GM19240 (cell line): ENCODE data around the gene FOXA3.

ENCODE experiments used
- DNase-seq: peaks from one replicate; pipeline ENCODE4 v3.0.0; 2011; ENCODE audit warnings: low spot score; ENCODE audit not compliant: insufficient read length

FOXA3 gene

DNA sequence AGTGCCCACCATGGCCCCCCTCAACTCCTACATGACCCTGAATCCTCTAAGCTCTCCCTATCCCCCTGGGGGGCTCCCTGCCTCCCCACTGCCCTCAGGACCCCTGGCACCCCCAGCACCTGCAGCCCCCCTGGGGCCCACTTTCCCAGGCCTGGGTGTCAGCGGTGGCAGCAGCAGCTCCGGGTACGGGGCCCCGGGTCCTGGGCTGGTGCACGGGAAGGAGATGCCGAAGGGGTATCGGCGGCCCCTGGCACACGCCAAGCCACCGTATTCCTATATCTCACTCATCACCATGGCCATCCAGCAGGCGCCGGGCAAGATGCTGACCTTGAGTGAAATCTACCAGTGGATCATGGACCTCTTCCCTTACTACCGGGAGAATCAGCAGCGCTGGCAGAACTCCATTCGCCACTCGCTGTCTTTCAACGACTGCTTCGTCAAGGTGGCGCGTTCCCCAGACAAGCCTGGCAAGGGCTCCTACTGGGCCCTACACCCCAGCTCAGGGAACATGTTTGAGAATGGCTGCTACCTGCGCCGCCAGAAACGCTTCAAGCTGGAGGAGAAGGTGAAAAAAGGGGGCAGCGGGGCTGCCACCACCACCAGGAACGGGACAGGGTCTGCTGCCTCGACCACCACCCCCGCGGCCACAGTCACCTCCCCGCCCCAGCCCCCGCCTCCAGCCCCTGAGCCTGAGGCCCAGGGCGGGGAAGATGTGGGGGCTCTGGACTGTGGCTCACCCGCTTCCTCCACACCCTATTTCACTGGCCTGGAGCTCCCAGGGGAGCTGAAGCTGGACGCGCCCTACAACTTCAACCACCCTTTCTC lies 8.2 kb downstream of the FOXA3 start:
- no peak for DNase-seq

DNA sequence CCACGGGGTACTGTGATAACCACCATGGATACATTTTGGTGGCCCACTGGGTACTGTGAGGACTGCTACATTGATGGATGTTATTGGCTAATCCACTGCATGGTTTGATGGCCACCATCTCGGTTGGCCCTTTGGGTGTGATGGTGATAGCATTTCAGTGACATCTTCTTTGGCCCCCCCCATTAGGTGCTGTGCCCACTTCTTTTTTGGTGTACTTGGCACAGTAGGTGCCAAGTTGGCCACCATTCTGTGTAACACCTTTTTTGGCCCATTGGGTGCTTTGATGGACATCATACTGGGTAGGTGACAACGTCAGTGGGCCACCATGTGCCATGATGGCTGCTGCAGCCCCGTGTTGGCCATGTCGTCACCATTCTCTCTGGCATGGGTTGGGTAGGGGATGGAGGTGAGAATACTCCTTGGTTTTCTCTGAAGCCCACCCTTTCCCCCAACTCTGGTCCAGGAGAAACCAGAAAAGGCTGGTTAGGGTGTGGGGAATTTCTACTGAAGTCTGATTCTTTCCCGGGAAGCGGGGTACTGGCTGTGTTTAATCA lies 9.2 kb downstream of the FOXA3 start:
- DNase-seq: no peak

DNA sequence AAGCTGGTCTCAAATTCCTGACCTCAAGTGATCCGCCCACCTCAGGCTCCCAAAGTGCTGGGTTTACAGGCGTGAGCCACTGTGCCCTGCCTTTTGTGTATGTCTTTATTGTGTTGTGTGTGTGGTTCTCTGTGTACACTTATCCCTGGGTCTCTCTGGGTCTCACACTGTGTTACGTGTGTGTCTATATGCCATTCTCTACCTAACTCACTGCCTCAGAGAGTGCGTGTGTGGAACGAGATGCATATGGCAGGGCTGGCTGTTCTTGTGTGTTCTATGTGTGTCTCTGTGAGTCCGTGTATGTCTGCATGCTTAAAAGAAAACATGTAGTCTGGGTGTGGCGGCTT lies 10.5 kb downstream of the FOXA3 start:
- DNase-seq: no peak

DNA sequence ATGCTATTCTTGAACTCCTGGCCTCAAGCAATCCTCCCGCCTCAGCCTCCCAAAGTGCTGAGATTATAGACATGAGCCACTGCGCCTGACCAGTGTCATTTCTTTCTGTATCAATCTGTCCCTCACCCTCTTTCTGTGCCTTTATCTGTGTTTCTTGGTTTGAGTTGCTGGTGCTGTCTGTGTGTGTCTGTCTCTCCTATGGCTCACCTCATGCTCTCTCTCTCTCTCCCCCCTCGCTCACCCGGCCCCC lies 12.0 kb downstream of the FOXA3 start:
- peak; percentile 63 for DNase-seq

DNA sequence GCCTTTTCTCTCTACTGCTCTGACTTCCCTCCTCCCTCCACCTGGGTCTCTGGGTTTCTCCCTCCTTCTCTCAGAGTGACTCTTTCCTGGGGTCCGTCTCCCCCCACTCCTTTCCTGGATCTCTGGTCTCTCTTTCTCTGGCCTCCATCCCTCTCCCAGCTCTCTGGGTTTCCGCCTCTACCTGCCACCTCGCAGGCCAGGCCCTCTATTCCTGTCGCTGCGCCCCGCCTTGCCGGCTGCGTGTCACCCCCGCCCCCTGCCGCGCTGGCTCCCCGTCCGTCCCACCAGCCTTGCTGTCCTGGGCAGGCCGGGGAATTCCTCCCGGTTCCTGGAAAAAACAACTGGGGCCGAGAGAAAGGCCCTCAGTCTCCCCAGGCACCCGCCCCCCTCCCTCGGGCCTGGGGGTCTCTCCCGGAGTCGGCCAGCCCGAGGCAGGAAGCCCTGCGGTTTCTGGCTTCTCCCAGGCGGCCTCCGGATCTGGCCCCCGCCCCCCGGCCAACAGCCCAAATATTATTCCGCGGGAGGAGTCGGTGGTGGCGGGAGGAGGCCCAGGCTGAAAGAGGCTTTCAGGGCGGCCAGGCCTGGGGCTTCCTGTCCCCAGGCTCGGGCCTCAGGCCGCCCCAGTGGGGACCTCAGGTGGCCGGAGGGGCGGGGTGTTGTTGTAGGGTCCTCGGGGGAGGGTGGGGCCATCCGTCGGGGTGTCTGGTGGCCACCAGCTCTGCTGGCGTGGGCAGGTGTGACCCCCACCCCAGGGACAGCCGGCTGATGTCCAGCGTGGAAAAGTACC lies 12.5 kb downstream of the FOXA3 start:
- no peak for DNase-seq

DNA sequence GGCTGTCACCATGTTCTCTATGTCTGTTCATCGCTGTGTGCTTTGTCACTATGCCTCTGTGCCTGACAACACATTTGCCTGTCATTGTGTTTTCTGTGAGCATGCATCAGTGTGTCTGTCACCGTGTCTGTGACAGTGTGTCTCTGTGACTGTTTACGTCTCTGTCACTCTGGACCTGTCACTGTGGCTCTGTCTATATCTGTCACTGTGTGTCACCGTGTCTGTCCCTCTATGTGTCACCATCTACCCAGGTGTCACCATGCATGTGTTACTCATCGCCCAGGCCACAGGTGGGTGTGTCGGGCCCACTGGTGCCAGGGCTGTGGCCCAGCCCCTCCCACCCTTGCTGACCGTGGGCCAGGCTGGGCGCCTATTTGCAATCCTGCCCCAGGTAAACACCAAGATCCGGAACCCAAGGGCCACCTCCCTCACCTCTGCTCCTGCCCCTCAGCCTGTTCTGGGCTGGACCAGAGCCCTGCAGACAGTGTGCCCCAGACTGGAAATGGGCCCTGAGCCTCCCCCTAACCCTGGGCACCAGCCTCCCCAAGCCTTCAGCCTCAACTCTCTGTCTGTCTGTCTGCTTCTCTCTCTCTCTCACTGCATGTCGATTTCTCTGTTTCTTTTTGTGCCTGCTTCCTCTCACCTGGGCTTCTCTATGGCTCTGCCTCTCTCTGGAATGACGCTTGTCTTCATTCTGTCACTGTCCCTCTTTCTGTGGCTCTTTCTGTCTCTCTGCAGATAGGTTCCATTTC lies 14.1 kb downstream of the FOXA3 start:
- DNase-seq: no peak

DNA sequence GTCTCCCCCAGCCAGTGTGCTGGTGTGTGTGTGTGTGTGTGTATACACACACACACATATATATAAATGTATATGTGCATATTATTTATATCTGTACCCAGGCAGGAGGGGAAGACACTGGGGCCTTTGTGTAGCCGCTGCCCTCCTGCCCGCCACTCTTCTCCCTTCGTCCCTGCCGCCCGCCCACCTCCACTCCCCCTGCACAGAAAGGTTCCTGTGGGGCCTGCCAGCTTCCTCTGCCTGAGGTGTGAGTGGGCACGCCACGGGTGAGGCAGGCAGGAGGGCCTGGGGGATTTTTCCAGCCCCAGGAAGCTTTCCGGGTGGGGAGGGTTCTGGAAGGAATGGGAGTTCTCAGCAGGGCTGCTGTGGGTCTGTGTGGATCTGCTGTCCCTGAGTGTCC lies 14.9 kb downstream of the FOXA3 start:
- no peak for DNase-seq

DNA sequence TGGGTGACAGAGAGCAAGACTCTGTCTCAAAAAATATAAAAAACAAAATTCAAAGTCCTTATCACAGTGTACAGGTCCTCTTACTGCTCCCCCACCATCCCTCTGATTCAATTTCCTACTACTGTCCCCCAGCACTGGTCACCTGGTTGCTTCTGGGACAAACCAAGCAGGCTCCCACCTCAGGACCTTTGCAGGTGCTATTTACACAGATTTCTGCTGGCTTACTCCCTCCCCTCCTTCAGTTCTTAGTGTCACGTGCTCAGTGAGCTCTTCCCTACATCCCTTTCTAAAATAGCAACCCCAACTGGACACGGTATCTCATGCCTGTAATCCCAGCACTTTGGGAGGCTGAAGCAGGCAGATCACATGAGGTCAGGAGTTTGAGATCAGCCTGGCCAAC lies 15.8 kb downstream of the FOXA3 start:
- DNase-seq: no peak

DNA sequence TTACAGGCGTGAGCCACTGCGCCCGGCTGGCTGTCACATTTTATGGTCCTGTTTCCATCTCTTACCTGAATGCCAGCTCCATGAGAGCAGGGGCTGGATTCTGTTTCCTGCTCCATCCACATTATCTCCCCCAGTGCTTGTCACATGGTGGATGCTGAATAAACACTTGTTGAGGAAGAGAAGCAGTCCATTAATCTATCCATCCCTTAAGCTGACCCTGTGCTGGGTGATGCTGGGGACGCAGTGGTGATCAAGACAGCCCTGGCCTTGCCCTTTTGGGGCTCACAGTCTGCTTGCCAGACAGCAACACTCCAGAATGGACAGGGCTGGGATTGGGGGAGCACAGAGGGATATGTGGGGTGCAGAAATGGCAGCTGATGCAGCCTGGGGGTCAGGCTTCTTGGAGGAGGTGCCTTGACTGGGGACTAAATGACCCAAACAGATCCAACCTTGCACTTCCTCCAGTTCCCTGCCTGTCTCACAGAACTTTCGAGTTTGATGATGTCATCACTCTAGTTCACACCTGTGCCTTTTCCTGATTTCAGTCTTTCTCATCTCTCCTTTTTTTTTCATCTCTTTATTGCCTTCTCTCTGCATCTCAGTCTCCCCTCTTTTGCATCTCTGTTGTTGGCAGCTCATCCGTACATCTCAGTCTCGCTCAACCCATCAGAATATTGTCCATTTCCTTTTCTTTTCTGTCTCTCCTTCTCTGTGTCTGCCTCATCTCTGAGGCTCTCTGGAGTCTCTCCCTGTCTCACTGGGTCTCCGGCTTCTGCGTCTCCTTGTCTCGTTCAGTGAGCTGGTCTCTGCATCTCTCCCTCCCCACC lies 17.2 kb downstream of the FOXA3 start:
- DNase-seq: no peak

DNA sequence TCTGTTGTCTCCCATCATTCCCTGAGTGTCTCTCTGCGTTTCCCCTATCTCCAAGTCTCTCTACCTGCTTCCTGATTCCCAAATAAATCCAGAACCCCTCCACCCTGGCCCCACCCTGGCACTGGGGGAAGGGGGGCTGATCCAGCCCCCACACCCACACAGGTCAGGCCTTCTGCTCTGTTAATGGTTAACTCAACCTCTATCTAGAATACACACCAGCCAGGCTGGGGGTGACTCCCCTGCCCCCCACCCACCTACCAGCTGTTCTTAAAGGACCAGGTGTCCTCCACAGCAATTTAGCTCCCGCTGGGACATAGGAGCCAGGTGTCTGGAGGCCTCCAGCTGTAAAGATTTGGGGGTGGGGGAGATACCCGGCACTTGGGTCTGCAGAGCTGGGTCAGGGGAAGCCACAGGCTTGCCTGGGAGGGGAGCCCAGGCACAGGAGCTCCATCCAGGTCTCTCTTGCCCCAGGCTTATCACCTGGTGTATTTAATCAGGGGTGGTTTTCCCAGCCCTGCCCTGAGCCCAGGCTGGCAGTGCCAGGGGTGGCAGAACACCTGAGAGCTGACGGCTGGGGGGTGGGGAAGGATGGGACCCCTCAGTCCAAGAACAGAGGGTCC lies 17.9 kb downstream of the FOXA3 start:
- DNase-seq: no peak

DNA sequence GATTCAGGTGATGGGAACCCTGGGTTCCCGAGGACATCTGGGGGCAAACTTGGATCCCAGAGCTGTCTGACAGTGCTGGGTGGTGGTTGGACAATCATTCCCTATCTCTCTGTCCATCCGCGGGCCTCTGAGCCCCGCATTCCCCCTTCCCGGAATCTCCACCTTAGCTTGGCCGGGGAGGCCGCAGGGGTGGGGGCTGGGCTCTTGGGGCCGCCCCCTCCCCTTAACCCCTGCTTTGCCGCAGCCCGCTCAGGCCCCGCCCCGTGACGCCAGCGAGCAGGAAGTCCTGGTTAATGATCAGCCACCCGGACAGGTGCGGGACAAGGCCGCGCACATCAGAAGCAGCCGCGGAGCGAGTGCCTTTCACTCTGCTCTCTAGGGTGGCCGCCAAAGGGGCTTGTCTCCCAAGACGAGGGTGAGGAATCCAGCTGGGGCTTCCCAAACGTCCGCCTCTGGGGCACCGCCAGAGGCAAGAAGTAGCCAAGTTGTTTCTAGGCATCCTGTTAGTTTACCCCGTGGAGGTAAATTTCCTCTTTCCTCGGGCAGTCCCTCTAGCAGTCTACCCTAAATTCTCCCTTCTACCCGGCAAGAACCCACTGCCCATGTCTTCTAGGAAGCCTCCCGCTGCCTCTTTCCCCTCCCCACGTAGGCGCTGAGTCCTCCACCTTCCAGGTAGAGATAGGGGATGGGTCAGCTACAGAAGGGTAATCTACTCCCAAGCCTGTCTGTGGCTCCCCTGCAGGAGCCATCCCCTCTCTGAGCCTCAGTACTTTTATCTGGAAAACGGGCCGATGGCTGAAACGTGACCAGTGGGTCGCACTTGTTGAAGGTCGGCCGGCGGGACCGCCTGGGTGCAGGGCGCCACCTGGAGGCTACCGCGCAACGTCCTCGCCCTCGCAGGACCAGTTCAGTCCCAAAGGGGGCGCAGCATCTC lies 18.8 kb downstream of the FOXA3 start:
- DNase-seq: peak; percentile 70

DNA sequence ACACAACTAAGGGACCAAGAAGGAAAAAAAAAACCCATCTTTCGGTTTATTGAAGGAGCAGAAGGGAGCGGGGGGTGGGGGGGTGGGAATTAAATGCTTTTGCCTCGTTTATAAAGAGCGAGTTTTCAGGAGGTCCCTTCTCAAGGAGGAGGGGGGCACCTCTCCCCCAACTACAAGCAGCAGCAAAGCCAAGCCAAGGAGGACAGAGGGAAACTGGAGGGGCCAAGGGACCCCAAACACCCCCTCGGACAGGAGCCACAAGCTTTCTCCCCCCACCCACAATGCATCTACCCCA lies 19.4 kb downstream of the FOXA3 start:
- no peak for DNase-seq

DNA sequence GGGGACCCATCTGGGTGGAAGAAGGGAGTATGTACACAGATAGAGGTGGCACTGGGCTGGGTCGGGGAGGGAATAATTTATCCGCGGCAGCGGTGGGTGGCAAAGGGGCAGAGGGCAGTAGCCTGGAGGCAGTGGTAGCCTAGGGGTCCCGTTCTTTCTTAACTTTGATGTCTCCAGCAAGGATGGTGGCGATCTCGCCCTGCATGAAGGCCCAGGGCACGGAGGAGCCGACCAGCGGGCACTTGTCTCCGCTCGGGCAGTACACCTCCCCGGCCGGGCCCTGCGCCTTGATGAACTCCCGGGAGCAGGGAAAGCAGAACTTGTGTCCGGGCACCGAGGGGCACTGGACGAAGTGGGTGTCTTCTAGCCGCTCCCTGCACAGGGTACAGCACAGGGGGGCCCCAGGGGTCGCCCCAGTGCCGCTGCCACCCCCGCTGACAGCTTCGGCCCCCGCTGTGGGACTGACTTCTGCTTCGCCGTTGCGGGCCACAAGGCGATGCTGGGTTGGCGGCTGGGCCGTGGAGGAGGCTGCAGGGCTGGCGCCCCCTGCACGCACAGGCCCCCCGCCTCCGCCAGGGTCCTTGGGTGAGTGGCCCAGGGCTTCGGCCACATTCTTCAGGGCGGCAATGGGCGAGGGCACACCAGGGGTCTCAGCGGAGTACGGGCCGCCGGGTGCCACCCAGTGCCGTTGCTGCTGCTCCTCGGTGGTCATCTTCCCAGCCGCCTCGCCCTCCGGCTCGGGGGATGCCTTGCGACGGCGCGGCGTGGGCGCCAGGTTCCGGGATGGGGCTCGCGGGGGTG lies 20.0 kb downstream of the FOXA3 start:
- DNase-seq: no peak

DNA sequence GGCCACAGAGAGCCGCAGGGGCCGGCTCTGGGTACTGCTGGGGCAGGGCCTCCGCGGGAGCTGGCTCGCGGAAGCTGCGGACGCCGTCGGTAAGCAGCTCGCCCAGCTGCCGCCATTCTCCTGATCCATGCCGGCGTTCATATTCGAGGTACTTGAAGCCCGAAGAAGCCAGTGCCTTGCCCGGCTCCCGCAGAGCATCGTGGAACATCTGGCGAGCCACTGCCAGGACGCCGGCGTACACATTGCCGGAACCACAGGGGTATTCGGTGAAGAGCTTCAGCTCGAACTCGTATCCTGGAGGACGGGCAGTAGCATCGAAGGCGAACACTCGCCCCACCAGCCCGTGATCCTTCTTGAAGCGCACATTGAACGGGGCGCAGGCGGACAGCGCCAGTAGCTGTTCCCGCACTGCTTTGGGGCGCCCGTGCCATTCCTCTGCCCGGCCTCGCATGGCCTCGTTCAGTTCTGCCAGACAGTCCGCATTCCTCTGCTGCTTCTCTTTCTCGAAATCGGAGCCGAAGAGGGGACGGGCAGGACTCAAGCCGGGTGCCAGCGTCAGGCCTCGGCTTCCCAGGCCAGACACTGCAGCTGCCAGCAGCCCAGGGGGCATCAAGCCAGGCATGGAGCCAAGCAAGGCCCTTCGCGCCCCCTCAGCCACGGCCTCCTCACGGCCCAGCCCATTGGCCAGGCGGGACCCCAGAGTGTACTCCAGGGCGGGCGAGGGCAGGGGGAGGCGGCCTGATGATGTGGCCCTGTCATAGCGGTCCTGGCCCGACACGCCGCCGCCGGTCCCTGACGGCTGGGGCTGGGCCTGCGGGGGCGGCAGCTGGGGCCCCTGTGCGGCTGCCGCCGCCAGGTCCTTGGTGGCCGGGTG lies 20.8 kb downstream of the FOXA3 start:
- DNase-seq: no peak

DNA sequence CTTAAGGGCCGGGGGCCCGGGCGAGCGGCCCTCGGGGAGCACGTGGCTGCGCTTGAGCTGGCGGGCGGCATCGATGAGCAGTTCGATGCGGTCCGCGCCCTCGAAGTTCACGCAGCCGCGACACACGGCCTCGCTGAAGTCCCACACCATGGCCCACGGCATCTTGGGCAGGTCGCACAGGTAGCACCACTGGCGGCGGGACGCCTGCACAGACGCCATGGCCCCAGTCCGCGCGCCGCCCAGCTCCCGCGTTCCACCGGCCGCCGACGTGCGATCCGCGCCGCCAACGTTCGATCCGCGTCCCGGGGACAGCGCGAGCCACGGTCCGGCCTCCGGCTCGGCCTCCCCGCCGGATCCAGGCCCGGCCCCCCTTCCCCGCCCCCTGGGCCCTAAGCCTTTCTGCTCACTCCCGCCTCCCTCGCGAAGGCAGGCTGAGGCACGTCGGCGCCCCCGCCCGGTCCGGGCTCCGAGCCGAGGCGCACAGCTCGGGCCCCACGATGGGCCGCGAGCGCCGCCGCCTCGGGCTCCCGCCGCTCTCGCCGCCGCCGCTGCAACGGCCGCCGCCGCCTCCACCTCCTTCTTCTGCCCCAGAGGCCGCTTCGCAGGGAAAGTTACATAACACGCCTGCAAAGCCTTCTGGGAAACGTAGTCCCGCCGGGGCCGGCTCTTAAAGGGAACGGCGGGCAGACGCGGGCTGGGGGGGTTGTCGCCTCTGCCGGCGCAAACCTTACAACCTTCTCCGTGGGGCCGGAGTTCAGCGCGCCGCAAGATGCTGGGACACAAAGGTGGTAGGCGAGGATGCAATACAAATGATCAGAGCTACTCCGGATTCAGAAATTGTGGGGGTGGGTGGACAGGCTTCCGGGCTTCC lies 21.7 kb downstream of the FOXA3 start, which contains the start of gene IRF2BP1:
TSS of gene IRF2BP1 (minus strand) at position 586 of the 871 bp plus-strand sequence. CDS start at position 219, 367 bp downstream.
- peak; percentile 88 for DNase-seq

DNA sequence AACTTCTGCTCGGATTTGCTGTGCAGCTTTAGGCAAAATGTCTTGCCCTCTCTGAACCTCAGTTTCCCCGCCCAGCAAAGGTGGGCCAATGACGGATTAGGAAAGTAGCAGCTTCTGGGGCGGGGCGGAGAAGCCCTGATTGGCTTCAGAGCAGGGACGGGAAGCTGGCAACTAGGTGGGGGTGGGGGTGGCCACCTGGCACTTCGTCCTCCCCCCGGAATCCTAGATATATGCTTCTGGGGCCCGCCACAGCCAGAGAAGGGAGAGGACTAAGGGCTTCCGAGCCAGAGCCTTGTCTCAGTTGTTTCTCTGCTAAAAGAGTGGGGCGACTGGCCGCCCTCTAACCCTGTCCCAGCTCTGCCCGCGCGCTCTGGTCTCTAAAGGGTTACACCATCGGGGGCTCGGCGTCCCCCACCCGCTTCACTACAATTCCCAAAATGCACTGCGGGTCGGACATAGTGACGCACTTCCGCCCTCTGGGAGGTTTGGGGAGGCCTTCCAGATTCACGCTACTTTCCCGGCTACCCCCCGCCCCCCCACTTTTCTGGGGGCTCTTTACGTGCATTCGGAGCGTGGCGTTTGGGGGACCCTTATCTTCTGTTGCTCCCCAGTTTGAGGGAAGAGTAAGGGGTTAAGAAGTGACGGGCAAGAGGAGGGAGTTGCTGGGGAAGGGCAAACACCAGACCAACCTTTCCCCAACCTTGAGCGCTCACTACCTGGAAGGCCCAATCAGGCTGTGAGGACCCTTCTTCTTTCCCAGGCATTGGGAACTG lies 22.5 kb downstream of the FOXA3 start:
- peak; percentile 96 for DNase-seq
